ENCODE data around the gene PCK2. TPM values are rescaled to one million over a fixed set of nuclear protein-coding genes. Genes with fewer than 3 reads are reported as not detected.
A peak's percentile ranks its signal among the peaks of the same experiment; 100 is the strongest.

Gene PCK2
- total and polyA plus RNA-seq, 2 of the 8 experiments (the other 6 are each of a cell fraction or from before 2014, with no cell fraction given): 81.9 to 115 TPM

DNA sequence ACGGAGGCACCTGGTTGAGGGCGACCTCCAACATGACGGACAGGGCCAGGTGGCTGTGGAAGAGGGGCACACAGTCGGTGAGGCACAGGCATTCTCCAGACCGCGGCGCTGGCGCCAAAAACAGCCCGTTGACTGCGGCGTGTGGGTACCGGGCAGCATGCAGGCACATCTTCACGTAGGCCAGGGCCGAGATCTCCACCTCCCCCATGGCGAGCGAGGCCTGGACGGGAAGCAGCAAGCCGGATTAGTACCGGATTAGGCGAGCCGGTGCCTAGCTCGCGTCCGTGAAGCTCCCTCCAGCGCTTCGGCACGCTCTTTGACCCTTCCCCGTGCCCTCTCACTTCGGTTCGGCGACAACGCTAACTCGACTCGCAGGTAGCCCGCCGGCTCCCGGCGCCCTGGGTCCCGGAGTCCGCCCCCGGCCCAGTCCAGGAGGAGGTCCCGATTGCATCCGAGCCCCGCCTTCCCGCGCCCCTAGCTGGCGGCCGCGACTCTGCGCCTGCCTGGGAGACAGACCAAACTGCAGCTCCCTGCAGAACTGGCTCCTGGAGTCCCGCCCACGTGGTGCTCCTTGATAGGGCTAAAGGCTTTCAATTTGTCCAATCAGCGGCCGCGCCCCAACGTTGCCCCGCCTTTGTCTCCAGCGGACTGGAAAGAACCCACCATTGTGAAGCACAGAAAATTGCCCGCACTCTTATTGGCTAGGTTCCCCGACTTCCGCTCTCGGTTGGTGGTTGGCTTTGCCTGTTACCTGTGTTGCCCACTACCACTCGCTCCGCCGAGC, 47.2 kb downstream of the PCK2 start, which contains the start of gene EMC9 (continued):
- TF ChIP-seq CTBP2 (IDR thresholded peaks at IDR 0.05; ENCODE audit: borderline replicate concordance, insufficient read depth, insufficient read length, low read length) (no peak), NRF1 (IDR thresholded peaks at IDR 0.05; ENCODE audit: low read depth, low read length) (peak; percentile 36; the same call in 1 of the 2 replicates), CHD1 (IDR thresholded peaks at IDR 0.05; ENCODE audit: low read depth, low read length) (no peak), EGR1 (IDR thresholded peaks at IDR 0.05; ENCODE audit: borderline replicate concordance, low read depth, low read length) (peak; percentile 75; the same call in 1 of the 2 replicates), EZH2 (IDR thresholded peaks at IDR 0.05; ENCODE audit: low read depth, low read length, severe bottlenecking) (no peak), TAF7 (optimal IDR thresholded peaks at IDR 0.05; ENCODE audit: borderline replicate concordance, low read depth, low read length) (peak; percentile 55), MAFK (IDR thresholded peaks at IDR 0.05; ENCODE audit: low read depth, low read length) (no peak), SIN3A (conservative IDR thresholded peaks at IDR 0.05 in 1 of 2, IDR thresholded peaks at IDR 0.05 in 1 of 2; ENCODE audit: low read depth in 1 of 2, low read length in 2 of 2) (peak in 1 of 2 experiments; percentile 75; a peak in 1 of 4 replicates), ZNF274 (IDR thresholded peaks at IDR 0.05; ENCODE audit: borderline replicate concordance, extremely low read depth, low read length) (no peak), JUN (IDR thresholded peaks at IDR 0.05; ENCODE audit: low read depth, low read length) (no peak), BACH1 (IDR thresholded peaks at IDR 0.05; ENCODE audit: low read length) (no peak), SRF (IDR thresholded peaks at IDR 0.05; ENCODE audit: low read depth, low read length) (peak; percentile 36; the same call in 1 of the 2 replicates), POLR2A (IDR thresholded peaks at IDR 0.05; ENCODE audit: control extremely low read depth in 1 of 2, low read depth in 2 of 2, low read length in 2 of 2) (peak; percentile 81 to 84), CBX5 (IDR thresholded peaks at IDR 0.05; ENCODE audit: low read depth, low read length) (no peak), JUND (IDR thresholded peaks at IDR 0.05; ENCODE audit: low read length) (no peak), CREB1 (IDR thresholded peaks at IDR 0.05) (no peak; the same call in 1 of the 2 replicates), SP1 (IDR thresholded peaks at IDR 0.05; ENCODE audit: low read depth, low read length) (peak; percentile 97)
- TF ChIP-seq, protein P1, sequence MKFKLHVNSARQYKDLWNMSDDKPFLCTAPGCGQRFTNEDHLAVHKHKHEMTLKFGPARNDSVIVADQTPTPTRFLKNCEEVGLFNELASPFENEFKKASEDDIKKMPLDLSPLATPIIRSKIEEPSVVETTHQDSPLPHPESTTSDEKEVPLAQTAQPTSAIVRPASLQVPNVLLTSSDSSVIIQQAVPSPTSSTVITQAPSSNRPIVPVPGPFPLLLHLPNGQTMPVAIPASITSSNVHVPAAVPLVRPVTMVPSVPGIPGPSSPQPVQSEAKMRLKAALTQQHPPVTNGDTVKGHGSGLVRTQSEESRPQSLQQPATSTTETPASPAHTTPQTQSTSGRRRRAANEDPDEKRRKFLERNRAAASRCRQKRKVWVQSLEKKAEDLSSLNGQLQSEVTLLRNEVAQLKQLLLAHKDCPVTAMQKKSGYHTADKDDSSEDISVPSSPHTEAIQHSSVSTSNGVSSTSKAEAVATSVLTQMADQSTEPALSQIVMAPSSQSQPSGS (IDR thresholded peaks at IDR 0.05; ENCODE audit: low read length): peak; percentile 95
- TF ChIP-seq, protein P2, sequence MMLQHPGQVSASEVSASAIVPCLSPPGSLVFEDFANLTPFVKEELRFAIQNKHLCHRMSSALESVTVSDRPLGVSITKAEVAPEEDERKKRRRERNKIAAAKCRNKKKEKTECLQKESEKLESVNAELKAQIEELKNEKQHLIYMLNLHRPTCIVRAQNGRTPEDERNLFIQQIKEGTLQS (IDR thresholded peaks at IDR 0.05; ENCODE audit: insufficient read depth, low read depth, low read length): no peak
- TF ChIP-seq, protein P3, sequence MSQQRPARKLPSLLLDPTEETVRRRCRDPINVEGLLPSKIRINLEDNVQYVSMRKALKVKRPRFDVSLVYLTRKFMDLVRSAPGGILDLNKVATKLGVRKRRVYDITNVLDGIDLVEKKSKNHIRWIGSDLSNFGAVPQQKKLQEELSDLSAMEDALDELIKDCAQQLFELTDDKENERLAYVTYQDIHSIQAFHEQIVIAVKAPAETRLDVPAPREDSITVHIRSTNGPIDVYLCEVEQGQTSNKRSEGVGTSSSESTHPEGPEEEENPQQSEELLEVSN (IDR thresholded peaks at IDR 0.05): 0 out of 2 replicates have a peak, but pooled peaks have one; percentile 41
- TF ChIP-seq, protein P4, sequence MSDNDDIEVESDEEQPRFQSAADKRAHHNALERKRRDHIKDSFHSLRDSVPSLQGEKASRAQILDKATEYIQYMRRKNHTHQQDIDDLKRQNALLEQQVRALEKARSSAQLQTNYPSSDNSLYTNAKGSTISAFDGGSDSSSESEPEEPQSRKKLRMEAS (IDR thresholded peaks at IDR 0.05): peak; percentile 52

Measured in H1 (cell line).